Measurements from ENCODE around the gene GPR37L1.

Gene GPR37L1, protein sequence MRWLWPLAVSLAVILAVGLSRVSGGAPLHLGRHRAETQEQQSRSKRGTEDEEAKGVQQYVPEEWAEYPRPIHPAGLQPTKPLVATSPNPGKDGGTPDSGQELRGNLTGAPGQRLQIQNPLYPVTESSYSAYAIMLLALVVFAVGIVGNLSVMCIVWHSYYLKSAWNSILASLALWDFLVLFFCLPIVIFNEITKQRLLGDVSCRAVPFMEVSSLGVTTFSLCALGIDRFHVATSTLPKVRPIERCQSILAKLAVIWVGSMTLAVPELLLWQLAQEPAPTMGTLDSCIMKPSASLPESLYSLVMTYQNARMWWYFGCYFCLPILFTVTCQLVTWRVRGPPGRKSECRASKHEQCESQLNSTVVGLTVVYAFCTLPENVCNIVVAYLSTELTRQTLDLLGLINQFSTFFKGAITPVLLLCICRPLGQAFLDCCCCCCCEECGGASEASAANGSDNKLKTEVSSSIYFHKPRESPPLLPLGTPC

DNA sequence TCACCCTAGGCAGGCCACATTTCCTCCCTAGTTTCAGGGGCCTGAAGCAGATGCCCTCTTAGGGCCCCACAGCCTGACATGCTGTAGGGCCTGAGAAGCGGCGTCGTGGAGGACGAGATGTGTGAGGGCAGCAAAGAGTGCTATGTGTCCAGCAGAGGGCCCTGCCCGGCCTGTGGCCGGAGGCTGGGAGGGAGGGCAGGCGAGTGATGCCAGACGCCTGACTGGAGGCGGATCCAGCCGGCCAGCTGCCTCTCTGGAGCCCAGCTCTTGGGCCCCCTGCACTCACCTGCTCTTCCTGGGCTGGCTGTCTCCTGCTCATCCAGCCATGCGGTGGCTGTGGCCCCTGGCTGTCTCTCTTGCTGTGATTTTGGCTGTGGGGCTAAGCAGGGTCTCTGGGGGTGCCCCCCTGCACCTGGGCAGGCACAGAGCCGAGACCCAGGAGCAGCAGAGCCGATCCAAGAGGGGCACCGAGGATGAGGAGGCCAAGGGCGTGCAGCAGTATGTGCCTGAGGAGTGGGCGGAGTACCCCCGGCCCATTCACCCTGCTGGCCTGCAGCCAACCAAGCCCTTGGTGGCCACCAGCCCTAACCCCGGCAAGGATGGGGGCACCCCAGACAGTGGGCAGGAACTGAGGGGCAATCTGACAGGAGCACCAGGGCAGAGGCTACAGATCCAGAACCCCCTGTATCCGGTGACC lies at the start of gene GPR37L1:
TSS of gene GPR37L1 (plus strand) at position 279 of the 697 bp plus-strand sequence. CDS start at position 326, 47 bp downstream.
- no peak for DNase-seq

DNA sequence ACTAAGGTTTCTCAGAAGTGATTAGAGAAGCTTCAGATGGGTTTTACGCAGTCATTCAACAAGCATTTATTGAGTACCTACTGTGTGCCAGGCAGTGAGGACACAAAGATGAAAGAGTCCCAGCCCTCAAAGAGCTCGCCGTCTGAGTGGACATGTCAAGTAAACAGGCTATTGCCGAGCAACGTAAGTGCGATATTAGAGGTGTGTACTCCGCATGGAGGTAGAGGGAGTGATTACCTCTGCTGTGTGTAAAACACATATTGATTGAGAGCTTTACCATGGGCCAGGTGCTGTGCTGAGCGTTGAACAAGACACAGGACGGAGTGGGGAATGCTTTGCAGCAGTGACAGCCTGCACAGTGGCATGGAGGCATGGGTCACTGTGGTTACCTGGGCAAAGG lies 49.5 kb upstream of the GPR37L1 start:
- no peak for DNase-seq

DNA sequence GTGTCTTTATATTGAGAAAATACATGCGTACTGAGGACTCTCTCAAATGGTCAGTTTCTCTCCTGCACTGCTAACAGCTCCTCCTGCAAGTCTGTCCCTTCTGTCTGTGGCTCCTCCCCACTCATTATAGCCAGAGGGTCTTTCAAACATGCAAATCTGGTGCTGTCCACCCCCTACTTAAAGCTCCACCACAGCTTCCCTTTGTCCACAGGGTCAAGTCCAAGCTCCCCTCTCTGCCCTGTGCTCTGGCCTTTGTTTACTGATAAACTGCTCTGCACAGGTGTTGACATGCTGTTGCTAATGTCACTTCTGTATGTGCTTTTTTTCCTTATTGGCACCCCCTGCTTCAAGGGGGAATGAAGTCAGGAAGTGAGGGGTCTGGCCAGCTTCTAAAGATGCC lies 47.7 kb upstream of the GPR37L1 start:
- no peak for DNase-seq

DNA sequence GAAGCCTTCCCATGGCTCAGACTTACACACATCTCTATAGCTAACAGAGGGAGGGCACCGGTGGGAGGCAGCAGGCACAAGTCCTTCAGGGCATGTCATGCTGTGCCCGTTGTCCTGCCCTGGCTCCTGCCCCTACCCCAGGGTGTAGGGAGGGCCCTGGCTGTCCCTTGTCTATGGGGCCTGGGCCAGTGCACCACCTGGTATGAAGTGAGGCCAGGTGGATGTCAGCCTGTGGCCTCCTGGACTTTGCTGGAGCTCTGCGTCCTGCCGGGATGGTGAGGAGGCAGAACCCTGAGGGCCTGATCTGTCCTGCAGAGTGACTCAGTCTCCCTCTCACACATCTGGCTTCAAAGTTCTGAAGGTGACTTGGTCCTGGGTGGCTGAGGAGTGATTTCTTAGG lies 47.3 kb upstream of the GPR37L1 start:
- DNase-seq: no peak

DNA sequence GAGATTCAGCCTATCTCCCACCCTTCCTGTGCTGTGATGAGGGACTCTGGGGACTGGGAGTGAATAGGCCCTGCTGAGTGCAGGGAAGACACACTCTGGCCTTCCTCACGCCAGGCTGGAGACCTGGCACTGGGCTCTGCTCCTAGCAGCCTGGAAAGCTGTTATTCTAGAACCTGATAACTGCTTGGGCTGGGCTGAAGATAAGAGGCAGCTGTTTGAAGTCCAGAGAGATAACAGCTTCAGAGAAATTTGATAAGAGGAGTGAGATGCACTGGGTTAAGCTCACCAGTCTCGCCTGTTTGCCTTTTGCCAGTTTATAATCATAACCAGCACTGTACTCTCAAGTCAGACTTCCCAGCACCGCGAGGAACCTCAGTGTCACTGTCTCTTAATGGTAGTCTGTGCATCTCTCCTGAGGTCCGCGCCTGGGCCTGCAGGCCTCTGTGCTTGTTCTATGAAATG lies 46.6 kb upstream of the GPR37L1 start:
- no peak for DNase-seq

DNA sequence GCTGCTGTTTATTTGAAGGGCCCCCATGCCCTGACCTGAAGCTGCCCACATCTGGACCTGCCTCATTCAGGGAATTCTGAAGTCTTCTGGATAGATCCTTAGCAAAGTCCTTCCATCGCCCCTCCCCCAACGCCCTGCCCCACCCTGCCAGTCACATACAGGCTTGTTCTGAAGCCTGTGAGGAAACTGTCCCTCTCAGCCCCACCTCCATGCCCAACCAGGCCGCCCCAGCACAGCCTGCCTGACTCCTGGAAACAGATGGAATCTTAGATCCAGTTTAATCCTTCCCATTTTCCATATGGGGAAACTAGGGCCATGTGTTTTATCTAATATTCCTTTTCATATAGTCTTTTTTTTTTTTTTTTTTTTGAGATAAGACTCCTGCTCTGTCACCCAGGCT lies 44.5 kb upstream of the GPR37L1 start:
- DNase-seq: no peak

DNA sequence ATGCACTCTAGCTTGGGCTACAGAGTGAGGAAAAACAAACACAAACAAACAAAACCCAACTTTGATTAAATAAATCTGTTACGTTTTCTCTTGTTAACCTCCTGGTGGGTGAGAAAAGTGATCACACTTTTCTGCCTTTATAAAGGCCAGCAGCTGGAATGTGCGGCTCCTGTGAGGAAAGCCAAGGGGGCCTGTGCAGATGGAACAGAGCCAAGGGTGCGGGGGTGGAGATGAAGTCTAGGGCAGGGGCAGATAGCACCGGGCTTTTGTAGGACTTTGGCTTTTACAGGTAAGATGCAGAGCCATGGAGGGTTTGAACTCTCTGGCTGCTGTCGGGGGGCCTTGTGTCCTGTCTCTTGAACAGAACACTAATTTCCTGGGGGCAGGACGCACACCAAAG lies 40.7 kb upstream of the GPR37L1 start:
- no peak for DNase-seq

DNA sequence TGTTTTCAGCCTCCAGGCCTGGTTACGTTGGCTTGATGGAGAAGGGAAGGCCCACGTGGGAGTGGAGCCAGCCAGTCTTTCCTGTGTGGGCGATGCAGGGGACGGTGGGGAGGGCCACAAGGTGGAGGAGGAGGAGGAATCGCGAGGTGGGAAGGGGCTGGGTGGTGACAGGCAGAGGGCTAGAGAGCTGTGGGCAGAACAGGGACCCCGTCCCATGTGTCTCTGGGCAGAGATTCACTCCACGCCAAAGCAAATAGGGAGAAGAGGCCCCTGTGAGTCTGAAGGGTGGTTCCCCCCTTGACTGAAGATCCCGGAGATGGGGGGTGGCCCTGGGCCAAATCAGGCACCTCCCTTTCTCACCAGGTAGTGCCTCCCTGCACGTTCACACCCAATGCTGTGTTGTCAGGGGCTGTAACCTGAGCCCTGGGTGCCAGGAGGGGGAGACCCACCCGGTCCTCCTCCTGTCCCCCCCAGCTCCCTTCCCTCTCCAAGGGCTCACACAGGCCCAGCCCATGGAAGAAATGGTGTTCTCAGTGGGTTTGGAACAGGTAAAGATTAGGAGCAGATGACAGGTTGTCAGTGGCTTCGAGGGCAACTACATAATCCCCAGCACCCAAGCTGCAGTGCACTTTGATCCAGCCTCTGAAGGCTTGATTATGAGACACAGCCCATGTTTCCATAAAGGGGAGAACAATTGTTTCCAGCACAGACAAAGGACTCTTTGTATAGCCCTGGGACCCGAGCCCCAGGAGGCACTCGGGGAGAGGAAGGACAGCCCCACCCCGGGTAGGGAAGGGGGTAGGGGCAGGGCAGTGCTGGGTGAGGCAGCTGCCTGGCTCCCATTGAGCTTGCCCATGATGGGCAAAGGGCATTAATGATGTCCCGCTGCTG lies 37.7 kb upstream of the GPR37L1 start:
- DNase-seq: no peak

DNA sequence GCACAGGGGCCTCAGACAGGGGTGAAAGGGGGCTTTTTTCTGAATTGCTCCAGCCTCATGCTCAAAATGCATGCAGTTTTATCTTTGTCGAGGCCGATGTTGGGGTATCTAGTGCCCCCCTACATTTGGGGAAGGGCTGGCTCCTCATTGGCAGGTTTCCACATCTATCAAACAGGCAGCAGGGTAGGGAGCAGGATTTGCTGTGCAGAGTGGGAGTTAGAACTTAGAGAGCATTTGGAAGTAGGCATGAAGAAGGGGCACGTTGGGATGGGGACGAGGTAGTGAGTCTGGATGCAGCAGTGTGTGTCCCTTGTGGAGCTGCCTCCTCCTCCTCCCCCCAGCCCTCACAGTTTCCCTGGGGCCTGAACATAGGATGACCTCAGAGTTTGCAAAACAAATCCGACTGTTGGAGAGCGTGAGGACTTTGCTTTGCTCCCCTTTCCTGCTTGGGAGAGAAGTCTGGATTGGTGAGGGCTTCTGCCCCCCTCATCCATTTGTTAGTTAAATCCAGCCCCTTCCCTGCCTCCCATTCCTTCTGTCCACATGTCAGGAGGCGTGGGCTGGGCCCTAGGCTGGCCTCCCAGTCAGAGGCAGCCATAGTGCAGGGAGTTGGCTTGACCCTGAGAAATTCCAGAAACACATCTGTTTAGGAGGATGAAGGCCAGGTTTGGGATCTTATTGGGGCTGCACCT lies 36.9 kb upstream of the GPR37L1 start:
- no peak for DNase-seq

DNA sequence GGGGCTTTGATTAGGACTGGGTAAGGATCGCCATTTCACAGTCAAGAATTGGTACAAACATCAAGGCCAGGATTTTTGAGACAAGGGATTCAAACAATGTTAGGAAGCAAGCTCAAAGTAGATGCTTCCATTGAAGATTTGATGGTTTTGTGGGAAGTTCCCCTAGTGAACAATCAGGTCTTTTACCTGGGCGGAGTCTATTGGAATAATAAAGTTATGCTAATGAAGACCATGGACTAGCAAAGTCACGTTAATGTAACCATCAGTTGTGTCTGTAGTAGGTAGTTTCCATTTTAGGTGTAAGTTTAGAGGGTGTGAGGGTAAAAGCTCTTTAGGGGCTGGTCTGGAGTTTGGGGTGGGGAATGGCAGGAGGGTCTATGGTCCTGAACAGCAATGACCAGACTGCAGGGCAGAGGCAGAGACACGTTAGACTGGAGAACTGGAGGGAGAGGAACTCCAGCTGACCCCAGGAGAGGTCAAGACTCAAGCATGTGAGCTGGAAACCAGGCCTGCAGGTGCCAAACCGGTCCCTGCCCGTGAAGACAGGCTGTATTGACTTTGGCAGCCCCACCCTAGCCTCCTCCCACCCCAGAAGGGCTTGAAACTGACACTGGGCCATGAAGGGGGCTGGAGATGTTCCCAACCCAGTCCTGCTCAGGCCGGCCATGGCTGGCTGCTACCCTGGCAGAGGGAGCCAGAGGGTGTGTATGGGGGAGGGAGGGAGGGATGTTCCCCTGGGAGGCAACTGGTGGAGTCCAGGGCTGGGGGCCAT lies 36.0 kb upstream of the GPR37L1 start:
- DNase-seq: no peak

DNA sequence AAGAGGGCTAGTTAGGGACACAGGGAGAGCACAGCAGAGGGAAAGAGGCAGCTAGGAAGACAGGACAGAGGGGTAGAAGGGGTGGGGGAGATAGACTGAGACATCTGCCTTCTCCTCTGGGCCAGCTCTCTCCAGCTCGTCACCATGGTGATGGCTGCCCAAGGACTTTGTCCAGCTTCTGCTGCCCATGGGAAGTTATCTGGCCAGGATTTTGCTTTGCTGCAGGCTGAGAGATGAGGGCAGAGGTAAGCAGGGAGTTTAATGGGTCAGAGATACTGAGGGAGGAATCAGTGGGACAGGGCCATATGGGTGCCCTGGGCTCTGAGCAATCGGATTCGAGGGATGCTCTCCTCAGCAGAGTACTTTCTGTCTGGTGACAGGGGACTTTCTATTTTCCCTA lies 34.5 kb upstream of the GPR37L1 start:
- no peak for DNase-seq

DNA sequence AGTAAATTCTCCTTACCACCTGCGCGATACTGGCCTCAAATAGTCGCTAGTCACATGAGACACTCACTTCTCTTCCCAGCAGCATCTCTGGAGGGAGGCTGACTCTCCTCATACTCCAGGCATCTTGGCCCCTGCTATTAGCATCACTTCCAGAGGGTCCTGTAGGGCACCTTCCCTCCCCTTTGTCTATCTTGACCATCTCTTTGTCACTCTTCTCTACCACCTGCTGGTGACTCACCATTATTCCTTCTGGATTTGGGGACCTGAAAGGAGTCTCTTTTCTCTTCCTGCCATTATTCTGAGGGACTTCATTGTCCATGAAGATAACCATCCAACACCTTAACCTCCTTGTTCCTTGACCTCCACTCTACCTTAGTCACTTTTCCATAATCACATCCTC lies 31.7 kb upstream of the GPR37L1 start:
- no peak for DNase-seq

DNA sequence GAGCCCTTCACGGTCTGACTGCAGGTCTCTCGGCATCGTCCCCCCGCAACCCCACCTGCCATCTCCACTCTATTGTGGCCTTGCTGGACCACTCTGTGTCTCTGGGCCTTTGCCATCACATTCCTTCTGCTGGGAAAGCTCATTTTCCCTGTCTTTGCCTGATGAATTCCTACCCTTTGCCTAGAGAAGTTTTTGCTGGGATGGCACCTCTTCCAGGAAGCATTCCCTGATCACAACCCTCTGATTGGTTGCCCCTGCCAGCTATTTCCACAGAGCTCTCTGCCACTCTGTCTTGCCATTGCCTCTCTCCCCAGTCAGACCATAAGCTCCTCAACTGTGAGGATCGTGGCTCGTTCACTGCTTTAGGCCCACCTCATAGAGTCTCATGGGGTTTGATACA lies 28.9 kb upstream of the GPR37L1 start:
- no peak for DNase-seq

DNA sequence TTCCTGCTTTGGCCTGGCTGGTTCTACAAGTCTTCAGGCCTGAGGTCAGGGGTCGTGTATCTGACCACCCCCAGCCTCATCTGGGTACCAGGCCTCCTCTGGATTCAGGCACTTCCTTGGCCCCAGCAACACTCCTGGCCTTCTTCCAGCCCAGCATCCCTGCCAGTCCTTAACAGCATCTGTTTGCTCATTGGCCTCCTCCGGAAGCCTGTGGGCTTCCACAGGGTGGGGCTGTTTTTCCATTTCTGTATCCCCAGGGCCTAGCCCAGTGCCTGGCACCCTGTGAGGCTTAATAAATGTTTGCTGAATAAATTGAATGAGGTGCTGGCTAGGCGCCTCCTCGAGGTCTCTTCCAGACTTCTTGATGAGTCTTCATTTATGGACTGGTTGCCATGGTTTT lies 21.5 kb upstream of the GPR37L1 start:
- no peak for DNase-seq

DNA sequence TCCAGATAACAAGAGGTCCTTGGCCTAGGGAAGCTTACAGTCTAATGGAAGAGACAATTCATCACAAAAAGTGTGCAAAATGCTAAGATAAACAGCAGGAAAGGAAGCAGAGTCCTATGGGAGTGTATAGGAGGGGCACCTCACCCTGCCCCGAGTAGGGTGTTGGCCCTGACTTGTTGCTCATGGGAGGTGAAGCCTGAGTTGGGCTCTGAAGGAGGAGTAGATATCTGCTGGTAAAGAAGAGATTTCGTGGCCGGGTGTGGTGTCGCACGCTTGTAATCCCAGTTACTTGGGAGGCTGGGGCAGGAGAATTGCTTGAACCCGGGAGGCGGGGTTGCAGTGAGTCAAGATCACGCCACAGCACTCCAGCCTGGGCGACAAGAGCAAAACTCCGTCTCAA lies 18.6 kb upstream of the GPR37L1 start:
- DNase-seq: no peak

DNA sequence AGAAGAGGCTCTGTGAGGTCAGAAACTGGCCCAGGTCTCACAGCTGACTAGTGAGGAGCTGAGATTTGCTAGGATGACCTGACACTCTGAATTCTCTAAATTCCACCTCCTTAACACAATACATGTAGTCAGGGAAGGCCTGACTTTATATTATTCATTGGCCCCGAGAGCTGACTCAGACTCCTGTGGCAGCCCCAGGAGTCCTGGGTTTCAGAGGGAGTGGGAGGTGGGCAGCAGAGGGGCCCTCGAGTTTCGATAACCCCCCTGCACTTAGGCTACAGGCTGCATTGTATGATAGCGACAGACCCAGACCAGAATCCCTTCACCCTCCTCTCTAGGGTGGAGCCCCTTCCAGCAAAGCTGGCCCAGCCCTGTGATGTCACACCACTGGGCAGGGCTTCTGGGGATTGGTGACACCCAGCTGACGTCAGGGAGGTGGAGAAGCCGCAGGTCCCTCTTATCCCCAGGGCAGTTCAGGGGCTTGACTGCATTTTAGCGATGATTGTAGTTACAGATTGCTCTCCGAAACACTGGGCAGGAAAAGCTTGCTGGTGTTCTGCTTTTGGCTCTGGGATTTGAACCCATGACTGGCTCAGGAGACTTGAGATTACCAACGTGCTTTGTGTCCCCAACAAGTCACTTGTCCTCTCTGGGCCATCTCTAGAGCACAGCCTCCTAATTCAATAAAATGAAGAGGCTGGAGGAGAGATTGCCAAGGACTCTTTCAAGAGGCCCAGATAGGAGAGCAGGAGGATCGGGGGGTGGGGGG lies 17.0 kb upstream of the GPR37L1 start:
- no peak for DNase-seq

DNA sequence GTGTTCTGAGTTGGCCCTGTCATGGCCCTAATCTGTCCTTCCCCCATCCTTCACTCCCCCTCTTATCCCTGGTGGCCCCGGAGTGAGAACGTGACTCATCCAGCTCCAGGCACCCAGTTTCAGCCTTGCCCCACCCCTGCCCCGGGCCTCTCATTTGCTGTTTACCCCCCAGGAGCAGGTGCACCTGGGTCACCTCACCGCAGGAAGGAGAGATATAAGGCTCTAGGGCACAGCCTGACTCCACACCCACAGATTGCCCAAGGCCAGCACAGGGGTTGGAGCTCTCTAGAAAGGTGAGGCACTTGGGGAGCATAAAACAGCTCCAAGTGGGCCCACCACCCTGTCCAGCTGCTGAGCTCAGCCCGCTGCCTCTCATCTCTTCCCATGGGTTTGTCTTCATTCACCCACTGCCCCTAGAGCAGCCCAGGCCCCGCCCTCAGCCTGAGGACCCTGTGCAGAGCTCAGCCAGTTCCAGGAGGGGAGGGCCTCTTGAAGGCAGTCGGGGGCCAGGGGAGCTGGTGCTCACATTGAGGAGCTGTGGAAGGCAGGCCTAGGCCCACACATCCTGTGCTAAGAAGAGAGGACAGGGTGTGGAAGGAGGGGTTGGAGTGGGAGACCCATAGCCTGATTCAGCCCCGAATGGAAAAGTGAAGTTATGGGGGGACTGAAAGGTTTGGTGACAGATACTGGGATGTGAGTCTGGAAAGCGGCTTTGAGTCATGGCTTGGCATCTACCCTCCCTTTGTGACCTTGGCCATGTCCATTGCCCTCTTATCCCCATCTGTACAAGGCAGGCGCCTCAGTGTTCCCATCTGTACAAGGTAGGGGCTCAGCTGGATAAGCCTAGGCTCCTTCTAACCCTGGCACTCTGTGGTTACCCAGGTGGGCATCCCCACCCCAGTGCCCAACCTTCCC lies 16.1 kb upstream of the GPR37L1 start:
- no peak for DNase-seq

DNA sequence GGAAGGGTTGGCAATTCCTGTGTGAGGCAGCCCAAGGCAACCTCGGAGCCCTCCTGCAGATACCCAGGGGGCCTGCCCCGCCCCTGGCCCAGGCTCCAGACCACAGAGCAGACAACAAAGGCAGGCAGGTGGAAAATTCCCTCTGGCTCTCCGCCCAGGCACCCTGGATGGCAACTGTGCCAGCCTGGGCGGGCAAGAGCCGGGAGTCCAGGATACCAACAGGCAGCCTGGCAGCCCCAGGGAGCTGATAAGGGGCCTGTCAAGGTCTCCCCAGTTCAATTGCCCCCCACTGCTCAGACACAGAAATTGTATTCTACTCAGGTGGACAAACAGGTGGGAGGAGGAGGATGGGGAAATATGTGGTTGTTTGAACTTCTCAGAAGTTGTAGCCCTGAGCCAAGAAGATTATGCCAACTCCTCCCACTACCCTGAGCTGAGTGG lies 15.4 kb upstream of the GPR37L1 start:
- no peak for DNase-seq

DNA sequence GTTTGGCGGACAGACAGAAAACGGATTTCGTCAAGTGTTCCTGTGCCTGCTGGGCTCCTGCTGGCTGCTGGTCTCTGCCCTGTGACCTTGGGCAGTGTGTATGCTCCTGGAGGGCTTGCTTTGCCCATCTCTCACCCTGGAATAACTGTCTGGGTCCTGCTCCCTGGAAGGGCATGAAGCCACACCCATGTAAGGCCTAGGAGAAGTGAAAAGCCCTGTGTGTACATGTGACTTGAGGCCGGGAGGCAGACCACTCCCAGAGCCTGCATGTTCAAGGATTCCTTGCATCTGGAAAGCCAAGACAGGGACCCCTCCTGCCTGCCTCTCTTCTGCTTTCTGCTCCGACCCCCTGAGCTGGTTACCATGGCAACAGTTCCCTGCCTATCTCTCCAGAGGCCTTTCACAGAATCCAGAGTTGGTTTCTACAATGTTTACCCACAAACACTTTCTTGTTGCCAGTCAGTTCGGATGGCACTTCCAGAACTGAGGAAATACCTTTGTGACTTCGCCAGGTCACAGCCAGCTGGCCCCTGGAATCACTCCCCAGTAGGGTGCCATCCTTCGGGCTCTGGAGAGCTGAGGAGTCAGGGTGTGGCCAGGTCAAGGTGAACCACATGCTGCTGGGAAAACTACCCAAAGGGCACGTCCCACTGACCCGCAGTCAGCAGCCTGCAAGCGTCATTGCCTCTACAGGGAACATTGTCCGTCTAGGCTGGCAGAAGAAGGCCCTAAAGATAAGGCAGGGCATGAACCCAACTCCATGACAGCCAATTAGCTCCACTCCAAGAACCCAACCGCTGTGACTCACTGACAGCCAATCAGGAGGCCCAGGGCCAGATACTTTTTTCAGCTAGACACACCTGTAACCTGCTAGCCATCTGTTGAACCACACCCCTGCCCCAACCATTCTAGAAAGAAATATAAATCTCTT lies 14.7 kb upstream of the GPR37L1 start:
- no peak for DNase-seq
